ENCODE results near the gene HTD2. TPM values are rescaled to one million over a fixed set of nuclear protein-coding genes. Genes with fewer than 3 reads are reported as not detected.

Gene HTD2
- total RNA-seq, 1 experiment from 2014 or later: 13.5 TPM

- CTCF ChIA-PET: no interaction called here
- Histone ChIP-seq H4K20me1 (ENCODE audit: insufficient read depth) (no peaks in the 10 kb centered on the region), H3K27ac (ENCODE audit: low read depth, low read length) (no peak overlapping the region), H3K9me3 (ENCODE audit: control insufficient read depth in 1 of 2, insufficient read depth in 1 of 2, low read depth in 1 of 2, low read length in 2 of 2) (no peaks in the 10 kb centered on the region), H3K9me2 (ENCODE audit: insufficient read depth) (no peaks in the 10 kb centered on the region), H3K4me2 (ENCODE audit: low read length) (no peak overlapping the region), H3K27me3 (ENCODE audit: insufficient read depth, low read length) (no peaks in the 10 kb centered on the region), H3K36me3 (ENCODE audit: control insufficient read depth in 1 of 2, insufficient read depth in 2 of 2, low read length in 2 of 2) (peaks cover 10 to 15% of the 10 kb centered on the region in 2 experiments; a peak in 3 of 4 replicates), H3K79me2 (ENCODE audit: insufficient read depth, low read length) (no peaks in the 10 kb centered on the region), H3K9ac (ENCODE audit: low read length) (no peak overlapping the region), H2AFZ (ENCODE audit: low read depth, low read length, poor library complexity, severe bottlenecking) (no peak overlapping the region), H3K4me3 (replicated peaks in 1 of 2; ENCODE audit: low read depth in 1 of 2, low read length in 2 of 2) (no peak overlapping the region), H3K4me1 (ENCODE audit: control insufficient read depth in 1 of 2, insufficient read depth in 2 of 2, low read length in 2 of 2) (no peaks in the 10 kb centered on the region)
- ATAC-seq: no peak
- RAD21 ChIA-PET (ENCODE audit: low non-redundant PET in 1 of 2, low total read pairs in 2 of 2, uncharacterized antibody in 2 of 2, unreplicated experiment in 2 of 2): no interaction called here
- TF ChIP-seq, protein P1, sequence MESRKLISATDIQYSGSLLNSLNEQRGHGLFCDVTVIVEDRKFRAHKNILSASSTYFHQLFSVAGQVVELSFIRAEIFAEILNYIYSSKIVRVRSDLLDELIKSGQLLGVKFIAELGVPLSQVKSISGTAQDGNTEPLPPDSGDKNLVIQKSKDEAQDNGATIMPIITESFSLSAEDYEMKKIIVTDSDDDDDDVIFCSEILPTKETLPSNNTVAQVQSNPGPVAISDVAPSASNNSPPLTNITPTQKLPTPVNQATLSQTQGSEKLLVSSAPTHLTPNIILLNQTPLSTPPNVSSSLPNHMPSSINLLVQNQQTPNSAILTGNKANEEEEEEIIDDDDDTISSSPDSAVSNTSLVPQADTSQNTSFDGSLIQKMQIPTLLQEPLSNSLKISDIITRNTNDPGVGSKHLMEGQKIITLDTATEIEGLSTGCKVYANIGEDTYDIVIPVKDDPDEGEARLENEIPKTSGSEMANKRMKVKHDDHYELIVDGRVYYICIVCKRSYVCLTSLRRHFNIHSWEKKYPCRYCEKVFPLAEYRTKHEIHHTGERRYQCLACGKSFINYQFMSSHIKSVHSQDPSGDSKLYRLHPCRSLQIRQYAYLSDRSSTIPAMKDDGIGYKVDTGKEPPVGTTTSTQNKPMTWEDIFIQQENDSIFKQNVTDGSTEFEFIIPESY (IDR thresholded peaks at IDR 0.05; ENCODE audit: extremely low read depth, insufficient replicate concordance, low read length): no peak
- no peak for TF ChIP-seq YY1 (IDR thresholded peaks at IDR 0.05; ENCODE audit: extremely low read depth, insufficient replicate concordance, low read depth, low read length)
- no peak for TF ChIP-seq CEBPB (IDR thresholded peaks at IDR 0.05; ENCODE audit: low read depth)
- no peak for TF ChIP-seq CTCF (IDR thresholded peaks at IDR 0.05 in 2 of 3, conservative IDR thresholded peaks at IDR 0.05 in 1 of 3; ENCODE audit: borderline replicate concordance in 1 of 3, insufficient read depth in 1 of 3, low read depth in 2 of 3, low read length in 2 of 3)
- no peak for TF ChIP-seq ZFX (IDR thresholded peaks at IDR 0.05)
- no peak for TF ChIP-seq SIN3A (IDR thresholded peaks at IDR 0.05; ENCODE audit: low read depth)
- TF ChIP-seq REST (IDR thresholded peaks at IDR 0.05; ENCODE audit: low read depth): no peak
- TF ChIP-seq SP1 (IDR thresholded peaks at IDR 0.05; ENCODE audit: low read depth): no peak
- TF ChIP-seq CBX3 (IDR thresholded peaks at IDR 0.05; ENCODE audit: low read depth): no peak
- TF ChIP-seq EGR1 (IDR thresholded peaks at IDR 0.05; ENCODE audit: low read depth): no peak
- TF ChIP-seq SRF (IDR thresholded peaks at IDR 0.05; ENCODE audit: low read depth): no peak
- TF ChIP-seq MAX (IDR thresholded peaks at IDR 0.05): no peak
- TF ChIP-seq JUND (IDR thresholded peaks at IDR 0.05): no peak
- TF ChIP-seq RAD21 (IDR thresholded peaks at IDR 0.05; ENCODE audit: low read depth): no peak
- TF ChIP-seq POLR2A (IDR thresholded peaks at IDR 0.05; ENCODE audit: borderline replicate concordance, extremely low read depth, insufficient read depth, insufficient read length): no peak
- TF ChIP-seq TCF7L2 (IDR thresholded peaks at IDR 0.05; ENCODE audit: borderline replicate concordance, extremely low read depth, insufficient read depth, insufficient read length): no peak
- intact Hi-C loops (cut with micrococcal nuclease): loop anchor here (5.0 kb wide), 1 partner anchor 310 kb away; no protein-coding TSS in a partner anchor
- no peak for DNase-seq (ENCODE audit: low read depth, low spot score)
- BruUV-seq (replicated peaks): no TSS peak
- POLR2A ChIA-PET: no interaction called here
These were observed 16.5 kb downstream of the HTD2 start for GRCh38 chr3:58322793-58323192.
